ENCODE data around the gene GNAS. TPM values are rescaled to one million over a fixed set of nuclear protein-coding genes. Genes with fewer than 3 reads are reported as not detected.

The GNAS gene
- total and polyA plus RNA-seq, 9 of the 15 experiments (the other 6 are each of a cell fraction or from before 2014, with no cell fraction given): 128 to 648 (median 266) TPM

- no peak for TF ChIP-seq PML (IDR thresholded peaks at IDR 0.05; ENCODE audit: low read length)
- ChIA-PET POLR2A (interaction anchor here (0.5 kb wide), 1 partner anchor 447 kb away, joined by 3 read pairs; the partner anchor contains the start of gene EDN3), CTCF (ENCODE audit: low intra/inter-chr PET ratio) (no interaction called here)
- FAIRE-seq: no peak
- Histone ChIP-seq H4K20me1 (replicated peaks; ENCODE audit: control insufficient read depth, insufficient read depth, low read length) (no peaks in the 10 kb centered on the region), H3K9me3 (replicated peaks; ENCODE audit: control insufficient read depth, insufficient read depth, low read depth, low read length) (no peaks in the 10 kb centered on the region), H3K4me2 (ENCODE audit: insufficient read depth, low read length) (no peak overlapping the region), H3K79me2 (ENCODE audit: control insufficient read depth, insufficient read depth, low read length) (no peaks in the 10 kb centered on the region), H2AFZ (ENCODE audit: low read depth, low read length) (no peak overlapping the region), H3K9ac (ENCODE audit: insufficient read depth in 1 of 2, low read depth in 2 of 2, low read length in 2 of 2) (no peak overlapping the region), H3K9me1 (ENCODE audit: control insufficient read depth, insufficient read depth, low read length) (no peaks in the 10 kb centered on the region), H3K27me3 (ENCODE audit: control insufficient read depth in 2 of 2, insufficient read depth in 2 of 2, low read length in 2 of 2) (peaks cover 3 to 21% of the 10 kb centered on the region in 2 experiments; a peak in 2 of 5 replicates), H3K4me1 (replicated peaks in 1 of 2; ENCODE audit: control insufficient read depth in 2 of 2, insufficient read depth in 2 of 2, low read length in 2 of 2) (peaks cover 0 to 39% of the 10 kb centered on the region in 2 experiments; a peak in 2 of 5 replicates), H3K36me3 (ENCODE audit: control insufficient read depth, insufficient read depth, low read length) (no peaks in the 10 kb centered on the region), H3K4me3 (no peak overlapping the region), H3K27ac (ENCODE audit: extremely low read depth, low read depth, low read length) (no peak overlapping the region)
- DNase-seq (ENCODE audit: extremely low read depth in 1 of 4, low spot score in 3 of 4): no peak
- intact Hi-C loops (cut with micrococcal nuclease) (no loop called here), in situ Hi-C loops (cut with MboI) (loop anchor here (10.0 kb wide), 1 partner anchor 369 kb away; no protein-coding TSS in a partner anchor)
- 9% methylated on average over 6 of the region's 6 CpGs for WGBS (ENCODE audit: insufficient coverage, low coverage, missing lambda C conversion rate)
- ATAC-seq: no peak
- BruUV-seq (replicated peaks): no TSS peak
Observed at GRCh38 chr20:58853466-58853865, 950 bp downstream of the GNAS start.

- H4K20me1 ChIP-seq (replicated peaks; ENCODE audit: control insufficient read depth, insufficient read depth, low read length): no peaks in the 10 kb centered on the region
- no peak overlapping the region for H3K9ac ChIP-seq (ENCODE audit: insufficient read depth in 1 of 2, low read depth in 2 of 2, low read length in 2 of 2)
- H3K9me1 ChIP-seq (ENCODE audit: control insufficient read depth, insufficient read depth, low read length): no peaks in the 10 kb centered on the region
- FAIRE-seq (no peak), ATAC-seq (no peak), DNase-seq (ENCODE audit: extremely low read depth in 1 of 4, low spot score in 3 of 4) (no peak)
- H3K36me3 ChIP-seq (ENCODE audit: control insufficient read depth, insufficient read depth, low read length): no peaks in the 10 kb centered on the region
- TF ChIP-seq ZNF76 (CRISPR knock-in tag; IDR thresholded peaks at IDR 0.05; ENCODE audit: borderline replicate concordance) (no peak), HOXB6 (CRISPR knock-in tag; IDR thresholded peaks at IDR 0.05; ENCODE audit: borderline replicate concordance) (no peak), TRIM24 (IDR thresholded peaks at IDR 0.05) (no peak), ZNF785 (CRISPR knock-in tag; IDR thresholded peaks at IDR 0.05) (no peak)
- intact Hi-C loops (cut with micrococcal nuclease) (no loop called here), in situ Hi-C loops (cut with MboI) (loop anchor here (10.0 kb wide), 1 partner anchor 369 kb away; no protein-coding TSS in a partner anchor)
- no peaks in the 10 kb centered on the region for H3K79me2 ChIP-seq (ENCODE audit: control insufficient read depth, insufficient read depth, low read length)
- no peak overlapping the region for H3K4me2 ChIP-seq (ENCODE audit: insufficient read depth, low read length)
- ChIA-PET POLR2A (no interaction called here), CTCF (ENCODE audit: low intra/inter-chr PET ratio) (no interaction called here)
- H3K4me1 ChIP-seq (replicated peaks in 1 of 2; ENCODE audit: control insufficient read depth in 2 of 2, insufficient read depth in 2 of 2, low read length in 2 of 2): peaks cover 0 to 39% of the 10 kb centered on the region in 2 experiments; a peak in 2 of 5 replicates
- H3K27me3 ChIP-seq (ENCODE audit: control insufficient read depth in 2 of 2, insufficient read depth in 2 of 2, low read length in 2 of 2): peaks cover 3 to 21% of the 10 kb centered on the region in 2 experiments; a peak in 2 of 5 replicates
- H3K27ac ChIP-seq (ENCODE audit: extremely low read depth, low read depth, low read length): no peak overlapping the region
- 29% methylated on average over 14 of the region's 63 CpGs for WGBS (ENCODE audit: insufficient coverage, low coverage, missing lambda C conversion rate)
- H2AFZ ChIP-seq (ENCODE audit: low read depth, low read length): no peak overlapping the region
- H3K4me3 ChIP-seq: no peak overlapping the region
- no TSS peak for BruUV-seq (replicated peaks)
- no peaks in the 10 kb centered on the region for H3K9me3 ChIP-seq (replicated peaks; ENCODE audit: control insufficient read depth, insufficient read depth, low read depth, low read length)
Observed at GRCh38 chr20:58853976-58854637, 1.6 kb downstream of the GNAS start.
